ENCODE measurements around the gene RIPK1.
"Not testable (repeated sequence)": the region's sequence is repeated elsewhere in the genome, so short reads cannot be mapped to it uniquely, and the experiment has no call there.

The RIPK1 gene

DNA sequence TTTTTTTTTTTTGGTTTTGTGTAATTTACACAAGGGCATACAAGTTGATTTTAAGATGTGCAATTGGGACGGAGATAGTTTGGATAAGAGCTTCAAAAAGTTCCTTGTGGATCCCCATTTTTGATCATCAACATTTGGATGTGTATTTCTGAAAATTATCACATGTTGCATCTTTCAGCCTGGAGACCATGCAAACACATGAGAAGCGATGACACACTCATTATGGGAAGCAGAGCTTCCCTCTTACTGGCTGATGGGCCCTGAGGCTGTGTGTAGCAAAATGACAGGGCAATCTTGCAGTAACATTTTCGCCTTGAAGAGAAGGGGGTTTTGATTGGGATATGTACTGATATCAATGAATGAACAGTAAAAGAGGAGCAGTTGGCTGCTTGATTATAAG is 22.0 kb upstream of the RIPK1 start:
- FAIRE-seq = no peak

DNA sequence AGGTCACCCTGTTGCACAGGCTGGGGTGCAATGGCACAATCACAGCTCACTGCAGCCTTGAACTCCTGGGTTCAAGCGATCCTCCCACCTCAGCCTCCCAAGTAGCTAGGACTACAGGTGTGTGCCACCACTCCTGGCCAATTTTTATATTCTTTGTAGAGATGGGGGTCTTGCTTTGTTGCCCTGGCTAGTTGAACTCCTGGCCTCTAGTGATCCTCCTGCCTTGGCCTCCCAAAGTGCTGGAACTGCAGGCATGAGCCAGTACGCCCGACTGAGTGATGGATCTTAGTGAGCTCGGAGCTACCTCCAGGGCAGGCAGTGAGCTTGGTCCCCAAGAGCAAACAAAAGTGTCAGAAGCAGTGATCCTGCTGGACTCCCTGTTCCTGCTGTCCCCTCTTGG is 20.3 kb upstream of the RIPK1 start:
- not testable (repeated sequence) for FAIRE-seq

DNA sequence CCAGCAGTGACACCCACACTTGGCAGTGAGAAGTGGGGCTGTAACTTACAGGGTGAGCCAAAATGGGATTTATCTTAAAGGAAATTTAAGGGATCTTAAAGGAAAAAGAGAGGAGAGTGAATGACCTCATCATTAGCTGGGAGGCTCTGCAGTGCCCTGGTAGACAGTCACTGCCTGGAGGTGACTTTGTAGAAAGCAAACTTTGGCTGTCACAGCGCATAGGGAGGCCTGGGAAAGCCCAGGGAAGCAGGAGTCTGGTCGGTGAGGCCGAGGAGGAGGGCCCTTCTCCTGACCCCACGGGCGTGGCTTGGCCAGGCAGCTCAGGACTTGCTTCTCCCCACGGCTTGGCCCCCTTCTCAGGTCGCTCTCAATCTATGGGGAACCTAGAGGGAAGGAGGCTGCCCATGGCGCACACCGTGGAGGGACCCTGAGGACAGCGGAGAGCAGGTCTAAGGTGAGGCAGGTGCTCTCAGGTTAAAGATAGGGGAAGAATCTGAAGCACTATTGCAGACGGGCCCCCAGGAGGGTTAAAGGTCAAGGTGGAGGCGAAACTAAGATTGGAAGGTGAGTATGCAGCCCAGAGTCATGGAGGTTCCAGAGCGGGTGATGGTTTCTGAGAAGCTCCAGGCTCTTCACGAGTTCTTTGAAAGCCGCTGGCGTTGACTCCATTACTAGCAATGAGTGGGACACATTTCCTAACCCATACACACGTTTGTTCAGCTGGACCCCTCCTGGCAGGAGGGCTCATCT is 15.6 kb upstream of the RIPK1 start:
- FAIRE-seq = no peak

DNA sequence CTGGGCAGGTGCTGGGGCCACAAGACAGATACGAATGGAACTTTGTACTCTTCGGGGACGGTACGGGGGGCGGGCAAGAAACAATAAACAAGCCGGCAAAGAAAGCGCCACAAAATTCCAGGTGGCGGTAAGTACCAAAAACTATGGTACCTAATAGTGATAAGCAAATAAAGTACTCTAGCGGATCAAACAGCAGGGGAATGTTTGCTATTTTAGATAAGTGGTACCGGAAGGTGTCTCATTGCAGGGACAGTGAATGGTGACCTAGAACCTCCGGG is 15.1 kb upstream of the RIPK1 start:
- no peak for FAIRE-seq

DNA sequence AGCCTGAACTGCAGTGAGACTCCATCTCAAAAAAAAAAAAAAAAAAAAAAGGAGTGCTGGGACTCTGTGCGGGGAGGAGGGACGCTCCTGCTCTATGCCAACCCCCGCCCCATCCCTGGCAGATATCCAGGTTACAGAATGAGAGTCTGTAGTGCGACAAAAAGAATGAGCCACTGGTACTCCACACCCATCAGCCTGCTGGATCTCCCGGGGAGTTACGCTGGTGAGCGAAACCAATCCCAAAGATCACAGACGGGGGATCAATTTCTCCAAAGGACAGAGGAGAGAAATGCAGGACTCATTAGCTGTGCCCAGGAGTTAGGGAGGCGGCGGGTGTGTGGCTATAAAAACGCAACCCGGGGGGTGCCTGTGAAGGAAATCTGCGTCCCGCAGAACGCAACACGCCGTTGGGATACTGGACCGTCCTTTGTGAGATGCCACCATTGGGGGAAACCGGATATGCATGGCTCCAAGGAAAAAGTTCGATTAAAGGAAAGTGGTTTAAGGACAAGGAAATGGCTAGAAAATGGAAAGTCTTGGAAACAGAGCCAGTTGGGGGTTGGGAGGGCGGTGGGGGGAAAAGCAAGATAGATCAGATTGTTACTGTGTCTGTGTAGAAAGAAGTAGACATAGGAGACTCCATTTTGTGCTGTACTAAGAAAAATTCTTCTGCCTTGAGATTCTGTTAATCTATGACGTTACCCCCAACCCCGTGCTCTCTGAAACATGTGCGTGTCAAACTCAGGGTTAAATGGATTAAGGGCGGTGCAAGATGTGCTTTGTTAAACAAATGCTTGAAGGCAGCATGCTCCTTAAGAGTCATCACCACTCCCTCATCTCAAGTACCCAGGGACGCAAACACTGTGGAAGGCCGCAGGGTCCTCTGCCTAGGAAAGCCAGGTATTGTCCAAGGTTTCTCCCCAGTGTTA is 13.8 kb upstream of the RIPK1 start:
- not testable (repeated sequence) for FAIRE-seq

DNA sequence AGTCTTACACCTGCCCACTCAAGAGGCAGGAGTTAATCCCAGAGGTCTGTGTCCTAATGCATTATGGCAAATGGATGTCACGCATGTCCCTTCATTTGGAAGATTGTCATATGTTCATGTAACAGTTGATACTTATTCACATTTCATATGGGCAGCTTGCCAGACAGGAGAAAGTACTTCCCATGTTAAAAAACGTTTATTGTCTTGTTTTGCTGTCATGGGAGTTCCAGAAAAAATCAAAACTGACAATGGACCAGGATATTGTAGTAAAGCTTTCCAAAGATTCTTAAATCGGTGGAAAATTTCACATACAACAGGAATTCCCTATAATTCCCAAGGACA is 13.2 kb upstream of the RIPK1 start:
- FAIRE-seq = not testable (repeated sequence)

DNA sequence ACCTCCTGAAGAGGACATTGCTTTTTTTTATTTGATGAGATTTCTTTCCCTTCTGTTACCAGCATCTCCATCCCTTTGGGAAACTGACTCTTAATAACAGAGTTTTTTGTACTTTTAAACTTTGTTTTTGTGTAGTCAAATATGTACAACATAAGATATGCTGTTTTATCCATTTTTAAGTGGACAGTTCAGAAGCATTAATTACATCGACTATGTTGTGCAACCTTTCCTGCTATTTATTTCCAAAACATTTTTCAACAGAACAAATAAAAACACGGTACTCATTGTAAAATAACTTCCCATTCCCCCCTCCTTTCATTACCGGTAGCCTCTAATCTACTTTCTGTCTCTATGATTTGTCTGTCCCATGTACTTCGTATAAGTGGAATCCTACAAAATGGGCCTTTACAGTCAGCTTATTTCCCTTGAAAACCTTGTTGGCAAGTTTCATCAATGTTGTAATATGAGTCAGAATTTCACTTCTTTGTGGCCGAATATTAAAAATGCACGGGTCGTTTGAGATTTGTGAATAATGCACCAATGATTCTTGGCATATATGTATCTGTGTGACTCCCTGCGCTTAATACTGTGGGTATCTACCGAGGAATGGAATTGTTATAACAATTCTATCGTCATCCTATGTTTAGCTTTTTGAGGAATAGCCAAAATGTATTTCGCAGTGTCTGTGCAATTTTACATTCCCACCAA is 11.1 kb upstream of the RIPK1 start:
- no peak for FAIRE-seq

DNA sequence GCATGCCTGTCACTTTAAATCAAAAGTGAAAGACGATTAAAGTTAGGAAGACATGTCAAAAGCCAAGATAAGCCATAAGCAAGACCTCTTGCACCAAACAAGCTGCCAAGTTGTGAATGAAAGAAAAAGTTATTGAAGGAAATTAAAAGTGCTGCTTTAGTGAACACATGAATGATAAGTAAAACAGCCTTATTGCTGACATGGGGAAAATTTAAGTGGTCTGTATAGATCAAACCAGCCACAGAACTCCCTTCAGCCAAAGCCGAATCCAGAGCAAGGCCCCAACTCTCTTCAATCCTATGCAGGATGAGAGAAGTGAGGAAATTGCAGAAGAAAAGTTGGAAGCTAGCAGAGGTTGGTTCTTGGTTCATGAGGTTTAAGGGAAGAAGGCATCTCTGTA is 9.3 kb upstream of the RIPK1 start:
- no peak for FAIRE-seq

DNA sequence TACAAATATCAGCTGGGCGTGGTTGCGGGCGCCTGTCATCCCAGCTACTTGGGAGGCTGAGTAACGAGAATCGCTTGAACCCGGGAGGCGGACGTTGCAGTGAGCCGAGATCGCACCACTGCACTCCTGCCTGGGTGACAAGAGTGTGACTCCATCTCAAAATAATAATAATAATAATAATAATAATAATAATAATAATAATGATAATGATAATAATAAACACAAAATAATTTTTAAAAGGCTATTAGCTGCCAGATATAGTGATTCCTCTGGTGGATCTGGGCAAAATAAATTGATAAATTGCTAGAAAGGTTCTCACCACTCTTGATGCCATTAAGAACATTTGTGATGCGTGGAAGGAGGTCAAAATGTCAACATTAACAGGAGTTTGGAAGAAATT is 8.2 kb upstream of the RIPK1 start:
- not testable (repeated sequence) for FAIRE-seq

DNA sequence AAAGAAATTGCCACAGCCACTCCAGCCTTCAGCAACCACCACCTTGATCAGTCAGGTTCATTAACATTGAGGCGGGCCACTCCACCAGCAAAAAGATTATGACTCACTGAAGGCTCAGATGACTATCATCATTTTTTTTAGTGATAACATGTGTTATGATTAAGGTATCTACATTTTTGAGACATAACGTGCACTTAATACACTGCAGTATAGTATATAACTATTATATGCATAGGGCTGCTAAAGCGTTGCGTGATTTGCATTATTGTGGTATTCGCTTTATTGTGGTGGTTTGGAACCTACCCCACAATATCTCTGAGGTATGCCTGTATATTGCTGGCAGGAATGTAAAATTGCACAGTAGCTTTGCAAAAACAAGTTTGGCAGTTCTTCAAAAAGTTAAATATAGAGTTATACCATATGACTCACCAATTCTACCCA is 6.8 kb upstream of the RIPK1 start:
- no peak for FAIRE-seq

DNA sequence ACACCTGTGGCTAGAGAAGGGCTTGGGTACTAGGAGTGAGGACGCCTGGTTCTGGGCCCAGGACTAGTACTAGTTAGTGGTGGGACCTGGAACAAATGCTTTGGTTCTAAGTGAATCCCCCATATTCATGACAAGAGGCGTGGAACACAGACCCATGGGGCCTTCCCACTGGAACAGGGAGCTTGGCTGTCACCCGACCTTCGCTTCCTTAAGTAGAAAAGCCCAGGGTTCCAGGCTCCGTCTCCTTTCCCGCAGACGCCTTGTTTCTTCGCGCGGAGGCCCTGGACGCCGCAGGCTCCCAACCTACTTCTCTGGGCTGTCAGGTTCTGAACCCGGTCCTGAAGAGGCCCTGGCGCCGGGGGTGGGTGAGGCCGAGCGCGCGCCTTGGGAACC is 5.0 kb upstream of the RIPK1 start:
- not testable (repeated sequence) for FAIRE-seq

DNA sequence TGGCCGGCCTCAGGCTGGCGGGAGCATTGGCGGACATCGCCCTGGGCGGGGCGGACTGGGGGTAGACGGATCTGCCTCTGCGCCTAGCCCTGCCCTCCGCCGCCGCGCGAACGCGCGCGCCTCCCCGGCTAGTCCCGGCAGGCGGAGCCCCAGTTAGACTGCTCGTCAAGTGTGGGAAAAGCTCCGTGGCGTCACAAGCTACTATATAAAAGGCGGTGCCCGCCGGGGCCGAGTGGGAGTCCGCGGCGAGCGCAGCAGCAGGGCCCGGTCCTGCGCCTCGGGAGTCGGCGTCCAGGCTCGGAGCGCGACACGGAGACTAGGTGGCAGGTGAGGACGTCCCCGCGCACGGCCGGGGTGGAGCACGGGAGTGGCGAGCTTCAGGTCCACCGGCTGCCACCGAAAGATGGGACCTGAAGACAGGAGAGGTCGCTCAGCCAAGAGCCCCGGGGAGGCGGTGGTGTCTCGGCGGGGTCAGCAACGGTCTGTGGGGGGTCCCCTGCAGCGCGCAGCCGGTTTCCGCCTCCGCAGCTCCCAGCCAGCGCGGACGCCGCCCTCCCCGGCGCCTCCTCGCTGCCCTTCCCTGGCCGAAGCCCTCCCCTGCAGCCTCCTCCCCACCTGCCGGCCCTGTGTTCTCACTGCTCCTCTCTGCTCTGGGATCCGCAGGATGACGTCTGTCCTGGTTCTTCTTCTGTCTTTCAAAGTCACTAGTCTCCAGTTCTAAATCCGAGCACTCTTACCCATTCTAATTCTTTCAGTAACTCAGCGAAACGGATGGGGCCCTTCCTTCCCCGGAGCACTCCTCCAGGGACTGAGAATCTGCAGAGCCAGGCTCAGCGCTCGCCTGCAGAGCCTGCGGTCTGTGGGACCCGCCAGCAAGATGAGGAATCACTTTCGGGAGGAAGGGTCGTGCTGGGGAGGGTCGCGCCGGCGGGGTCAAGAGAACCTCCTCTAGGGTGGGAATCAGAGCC is 4.3 kb upstream of the RIPK1 start:
- no peak for FAIRE-seq

DNA sequence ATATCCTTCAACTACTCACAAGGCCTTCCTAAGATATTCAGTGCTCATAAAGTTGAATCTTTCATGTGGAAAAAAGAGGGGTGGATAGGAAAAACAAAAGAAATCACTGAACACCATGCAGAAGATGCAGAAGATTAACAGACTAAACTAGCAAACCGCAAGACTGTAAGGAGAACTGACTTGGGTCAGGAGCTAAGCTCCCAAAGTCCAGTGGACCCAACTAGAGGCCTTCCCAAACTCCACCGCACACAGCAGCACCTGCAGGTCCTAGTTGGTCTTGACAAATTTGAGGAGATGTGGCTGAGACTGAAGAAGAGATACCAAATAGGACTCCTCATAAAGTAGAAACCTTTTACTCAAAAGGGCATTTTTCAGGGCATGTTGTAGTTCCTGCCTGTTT is 3.3 kb downstream of the RIPK1 start:
- no peak for FAIRE-seq

DNA sequence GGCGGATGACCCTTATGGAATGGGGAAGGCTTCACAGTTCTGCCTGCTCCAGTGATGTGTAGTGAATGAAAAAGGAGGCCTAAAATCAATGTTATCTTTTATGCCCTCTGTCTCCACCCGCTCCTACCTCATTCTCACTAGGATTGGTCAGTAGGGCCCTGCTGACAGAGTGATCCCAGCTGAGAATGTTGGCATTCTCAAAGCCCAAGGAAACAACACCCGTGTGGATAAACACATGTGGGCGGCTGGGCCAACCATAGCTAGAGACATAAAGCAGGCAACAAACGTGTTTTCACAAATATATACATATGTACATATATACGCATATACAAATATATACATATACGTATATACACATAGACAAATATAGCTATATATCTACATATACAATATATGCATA is 4.5 kb downstream of the RIPK1 start:
- no peak for FAIRE-seq

DNA sequence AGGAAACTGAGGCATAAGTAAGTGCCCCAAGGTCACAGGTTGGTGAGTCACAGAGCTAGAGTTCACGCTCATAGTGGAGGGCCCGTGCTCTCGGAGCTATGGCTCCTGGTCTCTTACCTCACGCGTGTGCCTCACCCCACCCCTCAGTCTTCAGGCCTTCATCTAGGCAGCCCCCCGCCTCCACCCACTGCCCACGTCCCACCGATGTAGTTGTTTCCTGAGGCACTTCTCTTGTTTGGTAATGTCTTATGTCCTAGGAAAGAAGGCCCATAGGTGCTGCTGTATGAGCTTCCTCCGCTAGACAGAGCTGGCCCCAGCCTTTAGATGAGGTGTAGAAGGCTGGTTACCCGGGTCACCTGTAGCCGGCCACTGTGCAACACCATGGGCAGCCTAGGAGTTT is 5.1 kb downstream of the RIPK1 start:
- no peak for FAIRE-seq

DNA sequence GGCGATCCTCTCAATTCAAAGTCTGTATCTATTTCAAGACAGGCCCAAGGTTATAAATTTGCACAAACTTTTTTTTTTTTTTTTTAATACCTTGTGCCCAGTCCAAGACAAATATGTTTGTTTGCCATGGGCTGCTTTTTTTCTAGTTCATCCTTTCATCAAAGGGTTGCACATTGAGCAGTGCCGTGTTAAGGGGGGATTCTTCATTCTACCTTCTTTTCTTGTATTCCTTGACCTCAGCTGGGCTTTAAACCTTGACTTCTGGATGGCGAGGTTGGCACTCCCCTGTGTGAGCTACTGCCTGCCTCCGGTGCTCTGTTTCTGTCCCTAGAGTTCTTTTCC is 7.4 kb downstream of the RIPK1 start:
- no peak for FAIRE-seq

DNA sequence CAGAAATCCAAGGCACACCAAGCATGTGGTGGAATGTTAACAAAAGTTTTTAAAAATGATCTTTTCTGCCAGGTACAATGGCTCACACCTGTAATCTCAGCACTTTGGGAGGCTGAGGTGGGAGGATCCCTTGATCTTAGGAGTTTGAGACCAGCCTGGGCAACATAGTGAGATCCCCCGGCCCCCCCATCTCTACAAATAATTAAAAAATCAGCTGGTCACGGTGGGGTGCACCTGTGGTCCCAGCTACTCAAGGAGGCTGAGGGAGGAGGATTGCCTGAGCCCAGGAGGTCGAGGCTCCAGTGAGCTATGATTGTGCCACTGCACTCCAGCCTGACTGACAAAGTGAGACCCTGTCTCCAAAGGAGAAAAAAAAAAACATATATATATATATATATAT is 8.0 kb downstream of the RIPK1 start:
- FAIRE-seq = no peak

DNA sequence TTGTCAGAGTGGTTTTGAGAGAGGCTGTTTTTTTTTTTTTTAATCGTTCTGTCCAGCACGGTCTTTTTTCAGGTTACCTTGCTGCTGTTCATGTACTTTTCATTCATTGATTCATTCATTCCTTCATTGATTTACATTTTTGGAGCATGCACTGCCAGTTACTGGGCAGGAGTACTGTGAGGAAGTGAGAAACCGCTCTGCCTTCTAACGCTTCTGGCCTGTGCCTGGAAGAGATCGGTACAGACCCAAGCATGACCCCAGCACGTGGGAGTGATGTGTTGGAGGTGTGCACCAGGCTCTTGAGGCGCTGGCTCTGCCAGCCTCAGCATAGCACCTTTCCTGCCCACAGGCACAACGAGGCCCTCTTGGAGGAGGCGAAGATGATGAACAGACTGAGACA is 9.1 kb downstream of the RIPK1 start:
- no peak for FAIRE-seq

DNA sequence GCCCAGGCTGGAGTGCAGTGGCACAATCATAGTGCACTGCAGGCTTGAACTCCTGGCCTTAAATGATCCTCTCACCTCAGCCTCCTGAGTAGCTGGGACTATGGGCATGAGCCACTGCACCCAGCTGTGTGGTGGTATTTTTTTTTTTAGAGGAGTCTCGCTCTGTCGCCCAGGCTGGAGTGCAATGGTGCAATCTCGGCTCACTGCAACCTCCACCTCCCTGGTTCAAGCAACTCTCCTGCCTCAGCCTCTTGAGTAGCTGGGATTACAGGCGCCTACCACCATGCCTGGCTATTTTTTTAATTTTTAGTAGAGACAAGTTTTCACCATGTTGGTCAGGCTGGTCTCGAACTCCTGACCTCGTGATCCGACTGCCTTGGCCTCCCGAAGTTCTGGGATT is 10.7 kb downstream of the RIPK1 start:
- FAIRE-seq = not testable (repeated sequence)

DNA sequence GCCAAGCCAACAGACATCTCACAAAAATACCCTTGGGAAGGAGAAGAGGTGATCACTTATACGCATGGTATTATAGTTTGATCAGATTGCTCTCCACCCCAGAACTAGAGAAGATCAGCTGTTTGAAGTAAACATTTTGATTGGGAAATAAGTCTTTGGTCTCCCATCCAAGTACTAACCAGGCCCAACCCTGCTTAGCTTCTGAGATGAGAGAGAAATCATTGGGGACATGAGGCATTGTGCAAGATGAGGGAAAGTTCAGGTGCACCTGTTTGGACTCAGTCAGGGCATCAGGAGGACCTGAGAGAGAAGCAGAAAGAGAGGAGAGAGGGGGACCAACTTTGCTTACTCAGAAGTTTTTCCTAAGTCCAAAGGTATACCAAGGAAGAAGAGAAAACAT is 11.4 kb downstream of the RIPK1 start:
- FAIRE-seq = no peak

DNA sequence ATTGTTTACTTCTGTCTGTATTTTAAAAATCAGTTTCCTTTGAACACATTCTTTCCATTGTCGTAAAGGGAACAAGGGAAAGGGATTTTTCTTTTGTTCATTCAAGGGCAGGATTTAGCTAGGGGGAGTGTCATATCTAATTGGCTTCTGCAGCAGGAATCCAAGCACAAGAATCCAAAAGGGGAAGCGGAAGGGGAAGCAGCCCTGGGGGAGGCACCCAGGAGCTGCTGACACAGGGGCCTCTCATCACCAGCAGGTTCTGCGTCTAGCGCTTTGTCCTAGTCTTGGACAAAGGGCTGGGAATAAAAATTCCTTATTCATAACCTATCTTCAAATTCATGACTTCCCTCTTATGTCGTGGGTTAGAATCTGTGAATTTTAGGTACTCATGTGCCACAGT is 13.7 kb downstream of the RIPK1 start:
- no peak for FAIRE-seq

DNA sequence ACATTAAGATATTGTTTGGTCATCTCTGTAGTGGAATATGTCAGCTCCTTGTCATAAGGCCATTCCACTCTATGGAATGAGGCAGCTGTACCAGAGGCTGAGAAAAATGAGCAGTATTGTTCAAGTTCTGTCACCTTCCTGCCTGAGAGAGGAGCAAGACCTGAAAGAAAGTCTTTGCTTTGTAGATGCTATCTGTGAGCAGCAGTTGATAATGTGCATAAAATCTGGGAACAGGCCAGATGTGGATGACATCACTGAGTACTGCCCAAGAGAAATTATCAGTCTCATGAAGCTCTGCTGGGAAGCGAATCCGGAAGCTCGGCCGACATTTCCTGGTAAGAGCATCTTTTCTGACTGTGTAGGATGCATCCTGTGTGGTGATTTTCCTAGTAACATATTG is 16.8 kb downstream of the RIPK1 start:
- no peak for FAIRE-seq
